ENCODE measurements around the gene COL4A6.
A peak's percentile ranks its signal among the peaks of the same experiment; 100 is the strongest.
"Not testable (repeated sequence)": the region's sequence is repeated elsewhere in the genome, so short reads cannot be mapped to it uniquely, and the experiment has no call there.

Gene COL4A6

GRCh38 chrX:108438110-108438623 is at the start of gene COL4A6:
COL4A6 (minus strand) TSS chrX:108438422; CDS start chrX:108438196, 226 bp downstream.
- peak; percentile 12 for DNase-seq

- DNase-seq: no peak
Observed at GRCh38 chrX:108485960-108486359, 47.7 kb upstream of the COL4A6 start.

- DNase-seq: no peak
Observed at GRCh38 chrX:108484251-108484650, 46.0 kb upstream of the COL4A6 start.

GRCh38 chrX:108481528-108481927 is 43.3 kb upstream of the COL4A6 start:
- DNase-seq: not testable (repeated sequence)

GRCh38 chrX:108473979-108474378 is 35.8 kb upstream of the COL4A6 start:
- DNase-seq: no peak

GRCh38 chrX:108468486-108468885 is 30.3 kb upstream of the COL4A6 start:
- DNase-seq: no peak

- no peak for DNase-seq
Observed at GRCh38 chrX:108464604-108465003, 26.4 kb upstream of the COL4A6 start.

GRCh38 chrX:108456971-108457477 is 18.8 kb upstream of the COL4A6 start:
- no peak for DNase-seq

GRCh38 chrX:108453841-108454240 is 15.6 kb upstream of the COL4A6 start:
- DNase-seq: no peak

GRCh38 chrX:108447303-108447702 is 9.1 kb upstream of the COL4A6 start:
- DNase-seq: no peak

- no peak for DNase-seq
Observed at GRCh38 chrX:108442901-108443464, 4.8 kb upstream of the COL4A6 start.

GRCh38 chrX:108439961-108440696 is 1.9 kb upstream of the COL4A6 start:
- DNase-seq: peak; percentile 18

- DNase-seq: peak; percentile 53
Observed at GRCh38 chrX:108439426-108439942, 1.3 kb upstream of the COL4A6 start, which contains the start of gene COL4A5. COL4A5 (plus strand) TSS chrX:108439838; CDS start chrX:108440126, 288 bp downstream.

- DNase-seq: no peak
Observed at GRCh38 chrX:108437349-108438109, 693 bp downstream of the COL4A6 start.

- no peak for DNase-seq
Observed at GRCh38 chrX:108435261-108435660, 3.0 kb downstream of the COL4A6 start.

- DNase-seq: no peak
Observed at GRCh38 chrX:108426262-108426661, 12.0 kb downstream of the COL4A6 start.

GRCh38 chrX:108420481-108420880 is 17.7 kb downstream of the COL4A6 start:
- DNase-seq: no peak

GRCh38 chrX:108419401-108419800 is 18.8 kb downstream of the COL4A6 start:
- no peak for DNase-seq

GRCh38 chrX:108417257-108417656 is 21.0 kb downstream of the COL4A6 start:
- no peak for DNase-seq

- no peak for DNase-seq
Observed at GRCh38 chrX:108415891-108416290, 22.3 kb downstream of the COL4A6 start.

- no peak for DNase-seq
Observed at GRCh38 chrX:108415146-108415545, 23.1 kb downstream of the COL4A6 start.

GRCh38 chrX:108412783-108413182 is 25.4 kb downstream of the COL4A6 start:
- DNase-seq: no peak

Measured in right hindlimb (tissue), 1 donor.